Measurements from ENCODE around the gene EHD1.

GRCh38 chr11:64881476-64881875 is 3.1 kb upstream of the EHD1 start:
- TF ChIP-seq CTCF (conservative IDR thresholded peaks at IDR 0.05) (no peak), EZH2 (IDR thresholded peaks at IDR 0.05; ENCODE audit: low read depth) (no peak)

All from PC-9 (cell line).